Measurements from ENCODE around the gene CBY2.

DNA sequence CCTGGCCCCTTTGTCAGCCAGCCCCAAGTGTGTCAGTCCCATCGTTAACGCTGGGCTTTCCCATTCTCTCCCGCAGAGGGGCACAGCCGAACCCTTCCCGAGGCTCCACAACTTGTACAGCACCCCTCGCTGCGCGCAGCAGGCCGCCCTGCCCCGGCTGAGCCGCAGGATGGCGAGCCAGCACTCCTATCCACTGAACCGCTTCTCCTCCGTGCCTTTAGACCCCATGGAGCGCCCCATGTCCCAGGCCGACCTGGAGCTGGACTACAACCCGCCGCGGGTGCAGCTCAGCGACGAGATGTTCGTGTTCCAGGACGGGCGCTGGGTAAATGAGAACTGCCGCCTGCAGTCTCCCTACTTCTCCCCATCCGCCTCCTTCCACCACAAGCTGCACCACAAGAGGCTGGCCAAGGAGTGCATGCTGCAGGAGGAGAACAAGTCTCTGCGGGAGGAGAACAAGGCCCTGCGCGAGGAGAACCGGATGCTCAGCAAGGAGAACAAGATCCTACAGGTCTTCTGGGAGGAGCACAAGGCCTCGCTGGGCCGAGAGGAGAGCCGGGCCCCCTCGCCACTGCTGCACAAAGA, 11.1 kb downstream of the CBY2 start:
- no peak for TF ChIP-seq POLR2A (IDR thresholded peaks at IDR 0.05)
- TF ChIP-seq, protein P1, sequence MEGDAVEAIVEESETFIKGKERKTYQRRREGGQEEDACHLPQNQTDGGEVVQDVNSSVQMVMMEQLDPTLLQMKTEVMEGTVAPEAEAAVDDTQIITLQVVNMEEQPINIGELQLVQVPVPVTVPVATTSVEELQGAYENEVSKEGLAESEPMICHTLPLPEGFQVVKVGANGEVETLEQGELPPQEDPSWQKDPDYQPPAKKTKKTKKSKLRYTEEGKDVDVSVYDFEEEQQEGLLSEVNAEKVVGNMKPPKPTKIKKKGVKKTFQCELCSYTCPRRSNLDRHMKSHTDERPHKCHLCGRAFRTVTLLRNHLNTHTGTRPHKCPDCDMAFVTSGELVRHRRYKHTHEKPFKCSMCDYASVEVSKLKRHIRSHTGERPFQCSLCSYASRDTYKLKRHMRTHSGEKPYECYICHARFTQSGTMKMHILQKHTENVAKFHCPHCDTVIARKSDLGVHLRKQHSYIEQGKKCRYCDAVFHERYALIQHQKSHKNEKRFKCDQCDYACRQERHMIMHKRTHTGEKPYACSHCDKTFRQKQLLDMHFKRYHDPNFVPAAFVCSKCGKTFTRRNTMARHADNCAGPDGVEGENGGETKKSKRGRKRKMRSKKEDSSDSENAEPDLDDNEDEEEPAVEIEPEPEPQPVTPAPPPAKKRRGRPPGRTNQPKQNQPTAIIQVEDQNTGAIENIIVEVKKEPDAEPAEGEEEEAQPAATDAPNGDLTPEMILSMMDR (IDR thresholded peaks at IDR 0.05): no peak
